Superior temporal gyrus (tissue), 1 donor: Measurements from ENCODE around the gene GGT6.

ENCODE experiments used
- DNase-seq: peaks from one replicate; pipeline ENCODE4 v3.0.0-alpha.2; 2016; ENCODE audit errors: extremely low spot score

The GGT6 gene

DNA sequence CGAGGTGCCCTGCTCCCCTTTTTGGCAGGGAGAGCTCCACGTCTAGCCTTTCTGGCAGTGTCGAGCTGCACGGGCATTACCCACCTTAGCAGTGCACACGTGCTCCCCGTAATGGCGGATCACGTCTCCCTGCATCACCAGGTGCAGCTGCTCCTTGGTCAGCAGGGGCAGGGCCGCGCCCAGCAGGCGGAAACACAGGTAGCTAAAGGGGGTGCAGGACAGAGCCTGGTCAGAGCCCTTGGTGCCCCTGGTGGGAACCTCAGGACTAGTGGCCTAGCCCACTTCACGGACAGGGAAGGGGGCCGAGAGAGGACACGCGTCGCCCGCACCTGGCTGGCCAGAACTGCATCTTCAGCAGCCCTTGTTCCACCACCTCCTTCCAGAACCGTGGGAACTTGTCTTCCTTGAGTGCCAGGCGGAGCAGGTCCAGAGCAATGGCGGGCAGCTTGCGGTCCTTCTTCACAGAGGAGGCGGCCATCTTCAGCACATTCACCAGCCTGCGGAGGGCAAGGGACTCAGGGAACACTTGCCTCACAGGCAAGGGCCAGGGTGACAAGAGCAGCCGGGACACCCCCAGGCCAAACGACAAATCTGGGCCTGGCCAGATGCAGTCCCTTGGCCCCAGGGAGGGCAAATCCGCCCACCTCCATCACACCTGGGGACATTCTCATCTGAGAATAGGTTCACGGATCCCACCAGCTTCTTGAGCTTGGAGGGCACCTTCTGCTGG lies 8.4 kb downstream of the GGT6 start:
- DNase-seq, result no peak

DNA sequence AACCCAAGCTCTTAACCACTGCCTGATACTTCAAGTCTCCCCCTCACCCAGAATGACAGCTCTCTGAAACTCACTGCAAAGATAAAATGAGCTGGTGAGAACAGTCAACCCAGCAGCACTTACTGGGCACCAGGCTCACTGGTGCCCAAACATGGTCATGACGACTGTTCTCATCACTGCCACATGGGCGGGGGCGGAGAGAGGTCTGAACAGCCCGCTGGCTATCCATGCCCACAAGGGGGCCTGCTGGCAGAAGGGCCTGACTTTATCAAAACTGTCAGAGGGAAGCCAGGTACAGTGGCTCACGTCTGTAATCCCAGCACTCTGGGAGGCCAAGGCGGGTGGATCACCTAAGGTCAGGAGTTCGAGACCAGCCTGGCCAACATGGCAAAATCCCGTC lies 9.2 kb downstream of the GGT6 start:
- DNase-seq, result no peak

DNA sequence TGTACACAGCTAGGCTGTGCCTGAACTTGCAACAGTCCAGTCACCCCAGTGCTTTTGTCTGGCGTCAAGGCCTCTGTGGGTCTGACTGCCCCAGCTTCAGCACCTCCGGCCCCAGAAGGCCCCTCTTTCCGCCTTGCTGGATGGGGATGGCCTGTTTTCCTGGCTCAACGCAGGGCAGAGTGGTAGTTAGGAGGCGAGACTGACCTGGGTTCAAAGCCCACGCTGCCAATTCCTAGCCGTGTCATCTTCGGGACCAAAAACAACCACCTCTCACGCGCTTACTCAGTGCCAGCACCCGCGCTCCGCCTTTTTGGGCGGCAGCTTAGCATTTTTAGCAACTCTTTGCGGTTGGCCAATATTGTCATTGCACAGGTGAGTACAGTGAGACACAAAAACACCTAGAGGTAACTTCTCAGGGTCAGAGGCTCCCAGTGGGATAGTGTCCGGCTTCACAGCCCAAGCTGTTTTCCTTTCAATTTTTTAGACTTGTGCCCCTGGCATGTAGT lies 9.8 kb downstream of the GGT6 start:
- no peak for DNase-seq

DNA sequence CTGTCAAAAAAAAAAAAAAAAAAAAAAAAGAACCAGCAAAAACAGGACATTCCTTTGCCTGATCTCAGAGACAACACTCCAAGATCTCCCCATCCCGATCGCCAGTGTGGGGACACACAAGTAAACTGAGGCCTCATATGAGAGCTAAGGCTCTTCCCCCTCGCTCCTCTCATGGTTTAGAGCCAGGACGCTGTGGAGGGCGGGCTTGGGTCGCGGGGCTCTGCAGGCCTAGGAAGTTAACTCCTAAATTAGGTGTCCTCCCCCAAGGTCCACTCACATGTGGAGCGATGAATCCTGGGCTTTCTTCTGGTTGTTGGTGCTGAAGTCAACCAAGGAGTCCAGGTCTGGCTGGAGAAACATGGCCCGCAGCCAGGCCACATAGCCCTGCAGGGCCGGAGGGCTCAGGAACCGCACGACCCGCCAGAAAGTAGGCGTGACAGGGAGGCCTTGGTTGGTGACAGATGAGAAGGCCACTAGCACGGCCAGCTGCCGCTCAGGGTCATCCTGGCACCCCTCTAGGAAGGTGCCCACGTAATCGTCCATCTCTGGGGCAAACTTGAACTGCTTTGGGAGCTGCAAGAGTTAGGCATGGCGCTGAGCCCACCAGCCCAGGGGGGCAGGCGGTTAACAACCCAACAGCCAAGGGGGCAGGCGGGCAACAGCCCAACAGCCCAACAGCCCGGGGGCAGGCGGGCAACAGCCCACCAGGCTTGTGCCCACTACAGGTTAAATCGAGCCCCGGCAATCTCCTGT lies 10.4 kb downstream of the GGT6 start:
- no peak for DNase-seq

DNA sequence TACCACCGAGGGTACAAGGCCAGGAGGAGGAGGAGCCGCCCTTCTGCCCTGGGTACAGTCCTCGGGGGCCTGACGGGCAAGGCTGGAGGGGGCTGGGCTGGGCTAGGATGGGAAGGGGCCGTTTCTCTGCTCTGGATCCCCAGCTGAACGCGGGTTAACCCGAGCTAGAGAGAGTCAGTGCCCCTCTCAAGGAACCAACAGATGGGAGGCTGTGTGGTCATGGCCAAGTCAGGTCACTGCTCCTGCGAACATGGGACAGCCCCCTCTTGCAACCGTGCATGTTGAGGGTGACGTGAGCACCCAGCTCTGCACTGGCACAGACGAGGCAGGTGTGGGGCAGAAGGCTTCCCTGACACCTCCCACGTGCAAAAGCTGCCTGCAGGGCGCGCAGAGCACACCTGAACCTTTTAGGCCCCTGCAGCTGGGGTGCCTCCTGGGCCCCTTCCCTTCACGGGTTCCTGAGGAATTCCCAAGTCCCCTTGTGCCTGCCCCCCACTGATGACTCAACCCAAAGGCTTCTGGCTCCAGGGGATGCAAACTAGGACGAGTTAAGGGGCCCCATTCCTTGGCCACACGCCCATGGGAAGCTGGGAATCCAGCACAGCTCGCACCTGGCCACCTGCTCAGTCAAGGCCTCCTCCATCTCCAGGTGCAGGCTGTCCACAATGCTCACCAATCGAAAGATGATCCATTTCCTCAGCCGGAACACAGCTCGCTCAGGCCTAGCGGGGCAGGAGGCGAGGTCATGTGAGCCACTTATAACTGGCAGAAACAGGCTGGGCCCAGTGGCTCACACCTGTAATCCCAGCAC lies 11.5 kb downstream of the GGT6 start:
- no peak for DNase-seq

DNA sequence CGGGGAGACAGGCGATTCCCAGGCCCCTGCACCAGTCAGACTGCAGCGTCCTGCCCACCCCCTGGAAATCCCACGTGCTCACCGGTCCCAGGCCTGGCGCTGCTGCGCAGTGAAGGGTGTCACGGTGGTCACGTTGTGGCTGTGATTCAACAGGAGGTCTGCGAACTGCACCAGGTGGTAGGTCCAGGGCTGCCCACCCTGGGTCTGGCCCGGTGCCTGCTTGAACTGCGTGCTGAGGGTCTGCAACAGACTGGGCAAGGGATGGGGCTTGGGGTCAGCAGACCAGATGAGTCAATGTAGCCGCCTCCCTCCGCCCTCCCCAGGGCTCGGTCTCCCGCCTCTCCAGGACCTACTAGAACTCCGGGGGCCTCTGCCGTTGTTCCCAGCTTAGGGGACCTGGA lies 12.3 kb downstream of the GGT6 start:
- no peak for DNase-seq

DNA sequence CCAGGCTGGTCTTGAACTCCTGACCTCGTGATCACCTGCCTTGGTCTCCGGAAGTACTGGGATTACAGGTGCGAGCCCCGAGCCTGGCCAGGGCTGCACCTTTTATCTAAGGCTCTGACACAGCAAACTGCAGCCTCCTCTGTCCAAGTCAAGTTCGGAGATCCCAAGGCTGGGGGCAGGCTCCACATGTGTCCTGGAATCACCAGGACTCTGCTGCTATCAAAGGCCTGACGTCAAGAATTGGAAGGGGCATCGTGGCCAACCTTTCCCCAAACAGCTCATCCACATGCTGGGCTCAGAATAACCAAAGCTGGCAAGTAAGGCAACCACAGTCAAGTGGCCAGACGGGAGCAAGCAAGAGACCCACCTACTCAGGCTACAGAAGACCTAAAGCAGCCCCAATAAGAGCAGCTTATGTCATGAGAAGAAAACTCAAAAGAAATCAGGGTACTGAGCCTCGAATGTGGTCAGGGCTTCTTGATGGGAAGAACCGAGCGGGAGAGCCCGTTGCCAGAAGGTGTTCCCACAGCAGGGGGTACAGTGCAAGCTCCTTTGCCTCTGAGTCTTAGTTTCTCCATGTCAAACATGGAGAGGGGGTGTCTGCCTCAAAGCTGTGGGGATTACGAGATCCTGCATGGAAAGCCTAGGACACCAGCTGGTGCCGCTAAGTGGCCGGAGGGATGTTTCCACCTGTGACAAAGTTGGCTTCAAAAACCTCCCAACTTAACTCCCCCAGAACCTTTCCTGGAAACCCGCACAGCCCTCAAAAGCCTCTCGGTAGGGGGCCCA lies 13.1 kb downstream of the GGT6 start:
- DNase-seq, result no peak

DNA sequence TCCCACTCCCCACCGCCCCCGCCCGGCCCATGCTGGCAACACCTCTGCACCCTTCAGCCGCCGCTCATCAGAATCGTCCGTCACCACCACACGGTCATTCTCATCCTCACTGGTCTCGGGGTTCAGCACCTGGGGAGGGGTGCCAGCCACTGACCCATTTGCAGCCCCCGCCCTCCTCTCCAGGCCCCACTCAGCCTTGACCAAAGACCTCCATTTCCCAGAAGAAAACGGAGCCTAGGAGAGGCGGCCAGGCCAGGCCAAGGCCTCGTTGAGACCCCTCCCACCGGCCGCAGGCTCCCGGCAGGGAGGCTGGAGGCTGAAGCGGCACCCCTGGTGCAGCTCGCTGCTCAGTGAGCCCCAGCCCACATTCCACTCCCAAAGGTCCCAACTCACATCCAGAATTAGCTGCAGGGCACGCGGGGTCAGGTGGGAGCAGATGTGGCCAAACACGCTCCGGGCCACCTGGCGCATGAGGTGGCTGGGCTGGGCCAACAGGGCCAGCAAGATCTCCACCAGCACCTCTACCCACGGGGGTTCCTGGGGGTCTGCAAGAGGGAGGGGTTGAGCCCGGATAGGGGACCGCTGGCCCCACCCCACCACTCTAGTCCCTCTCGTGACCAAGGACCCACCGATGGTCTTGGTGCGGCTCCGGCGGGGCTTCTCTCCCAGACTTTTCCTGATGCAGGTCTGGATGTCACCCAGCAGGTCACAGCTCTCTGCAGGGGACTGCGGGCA lies 15.0 kb downstream of the GGT6 start:
- DNase-seq, result no peak

DNA sequence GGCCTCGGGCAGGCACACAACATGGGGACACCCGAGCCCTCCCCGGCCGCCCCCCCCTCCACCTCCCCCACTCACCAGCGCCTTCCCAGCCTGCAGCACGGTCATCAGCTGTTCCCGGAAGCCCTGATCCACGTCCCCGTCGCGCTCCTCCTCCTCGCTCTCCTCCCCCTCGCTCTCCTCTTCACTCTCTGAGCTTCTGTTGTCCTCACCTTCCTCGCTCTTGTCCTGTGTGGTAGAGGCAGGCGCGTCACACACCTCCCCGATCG lies 15.5 kb downstream of the GGT6 start:
- no peak for DNase-seq

DNA sequence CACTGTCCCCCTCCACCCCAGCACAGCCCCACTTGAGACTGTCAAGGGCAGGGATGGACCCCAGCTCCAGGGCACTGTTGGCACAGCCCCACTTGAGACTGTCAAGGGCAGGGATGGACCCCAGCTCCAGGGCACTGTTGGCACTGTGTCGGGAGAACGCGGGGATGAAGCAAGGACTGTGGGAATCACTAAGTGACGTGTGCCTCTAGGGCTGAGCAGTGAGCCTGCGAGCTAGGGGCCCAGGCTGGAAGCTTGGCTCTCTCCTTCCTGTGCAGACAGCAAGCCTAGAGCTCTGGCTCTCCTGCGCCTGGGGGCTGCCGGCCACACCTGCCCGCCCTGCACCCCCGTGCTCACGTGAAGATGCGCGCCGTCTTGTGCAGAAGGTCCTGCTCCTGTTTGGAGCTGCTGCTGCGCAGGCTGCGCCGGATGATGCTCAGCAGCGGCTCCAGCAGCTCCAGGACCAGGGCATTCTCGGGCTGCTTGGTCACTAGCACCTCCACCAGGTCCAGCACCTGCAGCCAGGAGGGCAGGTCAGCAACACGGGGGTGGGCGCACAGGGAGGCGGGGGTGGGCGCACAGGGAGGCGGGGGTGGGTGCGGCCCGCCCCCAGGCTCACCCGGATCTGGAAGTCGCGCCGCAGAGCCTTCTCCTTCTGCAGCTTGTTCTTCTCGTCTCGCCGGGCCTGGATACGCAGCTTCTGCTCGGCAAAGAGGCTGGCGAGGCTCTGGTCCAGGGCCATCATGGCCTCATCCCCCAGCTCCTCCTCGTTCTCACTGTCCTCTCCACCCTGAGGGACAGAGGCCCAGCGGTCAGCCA lies 16.0 kb downstream of the GGT6 start:
- DNase-seq, result no peak

DNA sequence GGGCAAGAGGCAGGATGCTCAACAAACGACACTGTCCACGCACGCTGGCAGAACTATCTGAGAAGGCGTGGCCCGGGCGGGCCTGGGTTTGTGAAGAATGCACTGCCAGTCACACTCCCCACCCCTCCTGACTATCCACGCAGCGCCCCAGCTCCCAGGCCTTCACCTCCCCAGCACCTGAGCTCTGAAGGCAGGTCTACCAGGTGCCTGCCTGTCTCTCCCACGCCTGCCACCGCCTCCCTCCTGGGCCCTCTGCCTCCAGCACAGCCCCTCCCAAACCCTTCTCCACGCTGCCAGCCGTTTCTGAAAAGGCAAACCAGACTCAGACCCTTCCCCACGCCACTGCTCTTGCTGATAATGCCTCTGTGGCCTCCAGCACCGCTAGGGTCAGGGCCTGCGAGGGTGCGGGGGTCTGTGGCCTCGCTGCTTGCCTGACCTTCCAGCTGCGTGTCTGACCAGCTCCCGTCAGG lies 16.8 kb downstream of the GGT6 start:
- no peak for DNase-seq

DNA sequence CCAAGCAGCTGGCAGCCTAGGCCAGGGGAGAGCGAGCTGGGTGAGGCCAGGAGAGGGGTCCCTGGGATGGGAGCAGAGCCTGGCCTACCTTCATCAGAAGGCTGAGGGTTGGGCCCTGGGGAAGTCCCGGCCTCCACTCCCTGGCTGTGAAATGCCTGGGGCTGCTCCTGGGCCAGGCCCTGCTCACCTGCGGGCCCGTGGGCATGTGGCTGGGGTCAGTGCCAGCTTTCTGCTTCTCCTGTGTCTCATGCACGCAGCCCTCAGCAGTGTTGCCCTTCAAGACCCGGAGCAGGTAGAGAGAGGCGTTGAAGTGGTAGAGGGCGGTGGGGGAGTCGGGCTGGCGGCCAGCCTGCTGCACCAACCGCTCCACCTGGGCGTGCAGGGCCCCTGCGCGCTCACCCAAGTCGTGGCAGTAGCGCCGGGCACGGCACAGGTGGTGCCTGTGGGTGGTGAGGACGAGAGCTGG lies 17.6 kb downstream of the GGT6 start:
- no peak for DNase-seq

DNA sequence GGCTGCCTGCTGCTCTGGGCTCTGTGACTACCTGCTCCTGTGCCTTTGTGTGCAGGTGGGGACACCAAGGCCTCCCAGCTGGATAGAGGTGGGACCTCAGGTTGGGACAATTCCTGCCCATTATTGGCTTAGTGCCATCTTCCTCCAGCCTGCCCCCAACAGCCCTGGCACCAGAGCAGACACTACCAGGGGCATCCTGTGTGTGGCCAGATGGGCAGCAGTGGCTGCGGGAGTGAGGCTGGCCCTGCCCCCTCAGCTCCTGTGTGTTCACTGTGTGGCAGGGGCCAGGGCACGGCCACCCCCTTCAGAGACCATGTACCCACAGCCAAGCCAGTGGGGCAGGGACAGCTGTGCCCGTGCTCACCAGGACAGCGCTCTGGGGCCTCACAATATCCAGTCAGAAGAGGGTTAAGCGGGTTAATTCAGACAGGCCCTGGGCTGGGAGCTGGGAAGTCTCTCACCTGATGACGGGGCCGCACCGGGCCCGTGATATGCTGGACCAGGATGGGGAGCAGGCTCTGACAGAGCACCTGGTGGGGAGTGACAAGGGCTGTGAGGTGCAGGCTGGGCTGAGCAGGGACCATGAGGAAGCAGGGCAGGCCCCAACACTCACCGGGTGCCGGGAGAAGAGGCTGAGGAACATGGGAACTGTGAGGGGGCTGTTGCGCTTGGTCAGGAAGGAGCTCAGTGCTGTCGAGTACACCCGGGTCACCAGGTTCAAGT lies 18.2 kb downstream of the GGT6 start:
- no peak for DNase-seq

DNA sequence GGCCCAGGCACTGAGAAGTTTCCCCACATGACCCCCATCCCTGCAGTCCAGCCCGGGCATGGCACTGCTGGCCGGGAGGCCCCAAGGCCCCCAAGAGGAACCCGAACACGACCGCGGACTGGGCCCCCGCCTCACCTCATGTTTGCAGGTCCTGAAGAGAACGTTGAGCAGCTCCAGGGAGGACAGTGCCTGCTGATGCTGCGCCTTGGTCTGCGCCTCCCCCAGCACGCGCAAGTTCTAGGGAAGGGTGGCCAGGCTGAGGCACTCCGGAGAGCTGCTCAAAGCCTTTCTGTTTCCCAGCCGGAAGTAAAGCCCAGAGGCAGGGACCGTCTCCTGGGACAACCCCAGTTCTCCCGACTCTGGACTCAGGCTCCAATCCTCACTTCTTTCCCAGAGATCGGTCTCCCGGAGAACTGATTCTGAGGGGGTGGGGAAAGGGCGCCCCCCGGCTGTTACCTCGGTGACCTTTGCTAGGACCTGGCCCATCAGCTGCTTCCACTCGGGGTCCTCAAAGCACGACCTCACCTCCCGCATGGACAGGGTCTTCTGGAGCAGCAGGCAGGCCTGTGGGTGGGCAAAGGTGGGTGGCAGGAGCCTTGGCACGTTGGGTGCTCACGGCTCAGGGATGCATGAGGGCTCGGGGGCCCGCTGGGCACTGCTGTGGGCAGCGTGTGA lies 18.9 kb downstream of the GGT6 start:
- DNase-seq, result no peak

DNA sequence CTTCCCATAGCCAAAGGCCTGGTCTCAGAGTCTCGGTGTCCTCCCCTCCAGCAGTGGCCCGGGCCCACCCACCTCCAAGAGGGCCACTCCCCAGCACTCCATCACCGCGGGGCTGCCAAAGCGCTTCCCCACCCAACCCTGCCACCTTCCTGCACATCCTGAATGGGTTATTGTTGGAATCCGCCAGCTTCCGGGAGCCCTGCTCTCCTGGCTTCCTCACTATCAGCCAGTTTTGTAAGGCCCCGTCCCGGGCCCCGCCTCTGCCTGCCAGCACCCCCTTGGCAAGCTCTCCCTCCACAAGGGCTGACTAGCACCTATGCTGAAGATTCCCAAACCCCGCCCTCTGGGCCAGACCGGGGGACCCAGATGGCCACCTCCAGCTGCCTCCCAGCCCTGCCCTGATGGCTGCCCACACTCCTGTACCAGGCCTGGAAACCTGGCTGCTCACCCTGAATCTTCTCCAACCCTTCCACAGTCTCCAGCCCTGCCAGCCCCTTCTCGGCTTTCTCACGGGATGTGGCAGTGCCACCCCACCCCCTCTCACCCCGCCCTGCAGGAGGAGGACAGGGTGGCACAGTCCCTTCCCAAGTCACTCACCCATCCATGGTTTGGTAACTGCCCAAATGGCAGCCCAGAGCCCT lies 19.6 kb downstream of the GGT6 start:
- DNase-seq, result no peak

DNA sequence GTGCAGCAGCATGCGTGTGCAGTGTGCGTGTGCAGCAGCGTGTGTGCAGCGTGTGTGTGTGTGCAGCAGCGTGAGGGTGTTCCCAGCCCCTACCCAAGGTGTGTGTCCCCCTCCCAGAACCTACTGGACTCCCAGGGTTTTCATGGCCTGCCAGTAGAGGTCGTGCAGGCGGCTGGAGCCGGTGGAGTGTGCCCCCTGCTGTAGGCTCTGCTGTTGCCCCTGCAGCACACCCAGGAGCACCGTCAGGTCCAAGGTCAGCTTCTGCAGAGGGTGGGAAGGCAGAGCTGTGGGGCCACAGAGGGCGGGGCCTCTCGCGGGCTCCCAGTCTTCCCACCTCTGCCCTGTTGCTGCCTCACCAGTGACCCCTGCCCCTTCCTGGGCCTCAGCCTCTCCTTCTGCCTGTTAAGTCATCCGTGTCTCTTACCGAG lies 20.1 kb downstream of the GGT6 start:
- DNase-seq, result no peak

DNA sequence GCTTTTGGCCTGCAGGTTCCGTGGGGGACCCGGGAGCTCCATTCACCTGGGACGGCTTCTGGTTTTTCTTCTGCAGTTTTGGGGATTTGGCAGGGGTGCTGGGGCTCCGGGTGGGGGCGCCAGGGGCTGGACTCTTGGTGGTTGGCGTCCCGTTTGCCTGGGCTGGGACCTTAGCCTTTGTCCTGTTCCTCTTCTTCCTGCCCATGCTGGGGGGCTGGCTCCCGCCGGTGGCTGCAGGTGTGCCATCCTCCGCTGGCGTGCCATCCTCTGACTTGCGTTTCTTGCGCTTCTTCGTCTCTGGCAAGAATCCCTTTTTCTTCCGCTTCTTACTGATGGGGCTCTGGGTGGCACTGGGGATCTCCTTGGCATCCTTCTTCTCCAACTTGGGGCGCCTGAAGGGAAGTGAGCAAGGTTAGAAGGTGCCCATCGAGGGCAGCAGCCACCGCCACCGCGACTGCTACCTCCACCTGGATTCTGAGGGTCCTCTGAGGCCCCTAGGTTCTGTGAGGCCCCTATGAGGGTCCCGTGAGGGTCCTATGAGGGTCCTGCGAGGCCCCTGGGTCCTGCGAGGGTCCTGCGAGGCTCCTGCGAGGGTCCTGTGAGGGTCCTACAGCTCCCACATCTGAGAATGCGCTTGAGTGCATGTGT lies 20.7 kb downstream of the GGT6 start:
- DNase-seq, result no peak

DNA sequence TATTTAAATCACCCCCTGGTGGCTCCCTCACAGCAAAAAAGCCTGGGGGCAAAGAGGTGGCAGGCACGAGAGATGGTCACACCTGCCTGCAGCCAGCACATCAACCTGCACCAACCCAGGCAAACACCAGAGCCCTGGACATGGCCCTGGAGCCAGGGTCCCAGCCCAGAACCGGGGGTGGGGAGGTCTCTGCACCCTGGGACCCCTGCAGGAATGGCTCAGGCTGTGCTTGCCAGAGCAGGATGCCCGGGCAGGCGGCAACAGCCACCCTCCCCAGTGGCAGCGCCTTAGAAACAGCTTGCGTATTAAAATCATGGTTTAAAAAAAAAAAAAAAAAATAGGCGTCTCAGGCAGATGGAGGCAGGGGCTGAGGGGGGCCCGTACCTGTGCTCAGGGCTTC lies 21.4 kb downstream of the GGT6 start:
- no peak for DNase-seq
